Measurements from ENCODE around the gene FBXW5. TPM values are rescaled to one million over a fixed set of nuclear protein-coding genes. Genes with fewer than 3 reads are reported as not detected.

FBXW5 gene
- total and polyA plus RNA-seq, 10 of the 15 experiments (the other 5 are each of a cell fraction or from before 2014, with no cell fraction given), result 0.21 to 97.3 (median 44.5) TPM

- TF ChIP-seq STAT3 (IDR thresholded peaks at IDR 0.05; ENCODE audit: low read depth, low read length) (no peak), NFXL1 (IDR thresholded peaks at IDR 0.05; ENCODE audit: borderline replicate concordance) (no peak), IRF5 (IDR thresholded peaks at IDR 0.05; ENCODE audit: borderline replicate concordance) (no peak), KLF5 (IDR thresholded peaks at IDR 0.05; ENCODE audit: partially characterized antibody) (no peak), MTA3 (IDR thresholded peaks at IDR 0.05; ENCODE audit: borderline replicate concordance, low read length) (no peak; the same call in 1 of the 2 replicates), NKRF (conservative IDR thresholded peaks at IDR 0.05) (0 out of 2 replicates have a peak, but pooled peaks have one; percentile 32), RCOR1 (conservative IDR thresholded peaks at IDR 0.05; ENCODE audit: low read depth, low read length) (no peak), CREB1 (IDR thresholded peaks at IDR 0.05; ENCODE audit: low read depth) (no peak), ZNF622 (IDR thresholded peaks at IDR 0.05) (no peak), SMAD5 (IDR thresholded peaks at IDR 0.05; ENCODE audit: low read depth) (peak; percentile 52; the same call in 1 of the 2 replicates), RELA (IDR thresholded peaks at IDR 0.05; ENCODE audit: borderline replicate concordance, partially characterized antibody) (no peak), SUZ12 (IDR thresholded peaks at IDR 0.05; ENCODE audit: unreplicated experiment) (no peak), HDAC2 (IDR thresholded peaks at IDR 0.05) (no peak), ZSCAN29 (IDR thresholded peaks at IDR 0.05) (no peak; the same call in 1 of the 2 replicates), WRNIP1 (IDR thresholded peaks at IDR 0.05; ENCODE audit: borderline replicate concordance, low read depth, low read length) (no peak), SPI1 (IDR thresholded peaks at IDR 0.05; ENCODE audit: borderline replicate concordance, insufficient read depth, low read depth, low read length) (no peak), NBN (IDR thresholded peaks at IDR 0.05) (peak; percentile 88; the same call in 1 of the 2 replicates), CHD1 (IDR thresholded peaks at IDR 0.05; ENCODE audit: low read depth, low read length) (no peak), IKZF2 (IDR thresholded peaks at IDR 0.05) (peak; percentile 49; a peak in 3 of 4 replicates), RAD51 (IDR thresholded peaks at IDR 0.05) (no peak), SMC3 (IDR thresholded peaks at IDR 0.05; ENCODE audit: borderline replicate concordance, low read length) (no peak), JUND (IDR thresholded peaks at IDR 0.05; ENCODE audit: low read depth, low read length) (no peak), ETV6 (conservative IDR thresholded peaks at IDR 0.05 in 1 of 2, IDR thresholded peaks at IDR 0.05 in 1 of 2; ENCODE audit: borderline replicate concordance in 1 of 2, low read depth in 1 of 2) (no peak), RUNX3 (IDR thresholded peaks at IDR 0.05; ENCODE audit: low read length) (peak; percentile 83), POLR2AphosphoS5 (IDR thresholded peaks at IDR 0.05; ENCODE audit: low read length) (peak; percentile 95)
- TF ChIP-seq, protein P1, sequence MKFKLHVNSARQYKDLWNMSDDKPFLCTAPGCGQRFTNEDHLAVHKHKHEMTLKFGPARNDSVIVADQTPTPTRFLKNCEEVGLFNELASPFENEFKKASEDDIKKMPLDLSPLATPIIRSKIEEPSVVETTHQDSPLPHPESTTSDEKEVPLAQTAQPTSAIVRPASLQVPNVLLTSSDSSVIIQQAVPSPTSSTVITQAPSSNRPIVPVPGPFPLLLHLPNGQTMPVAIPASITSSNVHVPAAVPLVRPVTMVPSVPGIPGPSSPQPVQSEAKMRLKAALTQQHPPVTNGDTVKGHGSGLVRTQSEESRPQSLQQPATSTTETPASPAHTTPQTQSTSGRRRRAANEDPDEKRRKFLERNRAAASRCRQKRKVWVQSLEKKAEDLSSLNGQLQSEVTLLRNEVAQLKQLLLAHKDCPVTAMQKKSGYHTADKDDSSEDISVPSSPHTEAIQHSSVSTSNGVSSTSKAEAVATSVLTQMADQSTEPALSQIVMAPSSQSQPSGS (IDR thresholded peaks at IDR 0.05; ENCODE audit: low read length), result no peak
- TF ChIP-seq, protein P2, sequence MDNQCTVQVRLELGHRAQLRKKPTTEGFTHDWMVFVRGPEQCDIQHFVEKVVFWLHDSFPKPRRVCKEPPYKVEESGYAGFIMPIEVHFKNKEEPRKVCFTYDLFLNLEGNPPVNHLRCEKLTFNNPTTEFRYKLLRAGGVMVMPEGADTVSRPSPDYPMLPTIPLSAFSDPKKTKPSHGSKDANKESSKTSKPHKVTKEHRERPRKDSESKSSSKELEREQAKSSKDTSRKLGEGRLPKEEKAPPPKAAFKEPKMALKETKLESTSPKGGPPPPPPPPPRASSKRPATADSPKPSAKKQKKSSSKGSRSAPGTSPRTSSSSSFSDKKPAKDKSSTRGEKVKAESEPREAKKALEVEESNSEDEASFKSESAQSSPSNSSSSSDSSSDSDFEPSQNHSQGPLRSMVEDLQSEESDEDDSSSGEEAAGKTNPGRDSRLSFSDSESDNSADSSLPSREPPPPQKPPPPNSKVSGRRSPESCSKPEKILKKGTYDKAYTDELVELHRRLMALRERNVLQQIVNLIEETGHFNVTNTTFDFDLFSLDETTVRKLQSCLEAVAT (IDR thresholded peaks at IDR 0.05), result no peak; the same call in 1 of the 2 replicates
Observed at GRCh38 chr9:136901516-136902258, 42.9 kb downstream of the FBXW5 start (continued).
